Hematopoietic multipotent progenitor cell treated with erythropoietin and hydrocortisone succinate and interleukin-3 and kit ligand, for 8 days (in vitro differentiated cells): Measurements from ENCODE around the gene DACT2.
"Not testable (repeated sequence)": the region's sequence is repeated elsewhere in the genome, so short reads cannot be mapped to it uniquely, and the experiment has no call there.

Source experiments
- DNase-seq: peaks from one replicate; pipeline ENCODE4 v3.0.0-alpha.2; 2015

Gene DACT2, protein sequence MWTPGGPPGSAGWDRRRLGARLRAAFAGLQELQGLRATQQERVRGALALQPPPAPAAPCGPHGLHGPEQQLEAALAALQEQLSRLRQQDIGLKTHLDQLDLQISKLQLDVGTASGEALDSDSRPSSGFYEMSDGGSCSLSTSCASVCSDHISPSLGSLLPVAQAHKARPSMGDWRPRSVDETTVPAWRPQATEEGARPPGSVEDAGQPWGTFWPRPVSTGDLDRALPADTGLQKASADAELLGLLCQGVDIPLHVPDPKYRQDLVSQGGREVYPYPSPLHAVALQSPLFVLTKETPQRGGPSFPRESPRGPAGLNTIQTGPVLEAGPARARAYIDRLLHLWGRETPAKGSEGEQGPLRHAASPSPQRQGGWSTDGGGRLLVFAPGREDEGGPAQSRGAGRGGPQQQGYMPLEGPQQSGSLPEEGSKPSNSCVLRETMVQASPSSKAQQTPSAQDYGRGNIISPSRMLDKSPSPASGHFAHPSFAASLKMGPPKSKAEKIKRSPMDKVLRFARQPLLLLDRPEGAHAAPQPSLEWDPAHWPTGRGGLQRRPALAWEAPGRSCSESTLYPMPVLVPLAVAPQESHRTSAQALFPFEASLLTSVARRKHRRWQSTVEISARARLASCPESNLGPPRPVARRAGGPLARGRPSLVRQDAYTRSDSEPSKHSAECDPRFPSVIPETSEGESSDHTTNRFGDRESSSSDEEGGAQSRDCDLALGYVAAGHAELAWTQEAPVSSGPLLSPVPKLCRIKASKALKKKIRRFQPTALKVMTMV

DNA sequence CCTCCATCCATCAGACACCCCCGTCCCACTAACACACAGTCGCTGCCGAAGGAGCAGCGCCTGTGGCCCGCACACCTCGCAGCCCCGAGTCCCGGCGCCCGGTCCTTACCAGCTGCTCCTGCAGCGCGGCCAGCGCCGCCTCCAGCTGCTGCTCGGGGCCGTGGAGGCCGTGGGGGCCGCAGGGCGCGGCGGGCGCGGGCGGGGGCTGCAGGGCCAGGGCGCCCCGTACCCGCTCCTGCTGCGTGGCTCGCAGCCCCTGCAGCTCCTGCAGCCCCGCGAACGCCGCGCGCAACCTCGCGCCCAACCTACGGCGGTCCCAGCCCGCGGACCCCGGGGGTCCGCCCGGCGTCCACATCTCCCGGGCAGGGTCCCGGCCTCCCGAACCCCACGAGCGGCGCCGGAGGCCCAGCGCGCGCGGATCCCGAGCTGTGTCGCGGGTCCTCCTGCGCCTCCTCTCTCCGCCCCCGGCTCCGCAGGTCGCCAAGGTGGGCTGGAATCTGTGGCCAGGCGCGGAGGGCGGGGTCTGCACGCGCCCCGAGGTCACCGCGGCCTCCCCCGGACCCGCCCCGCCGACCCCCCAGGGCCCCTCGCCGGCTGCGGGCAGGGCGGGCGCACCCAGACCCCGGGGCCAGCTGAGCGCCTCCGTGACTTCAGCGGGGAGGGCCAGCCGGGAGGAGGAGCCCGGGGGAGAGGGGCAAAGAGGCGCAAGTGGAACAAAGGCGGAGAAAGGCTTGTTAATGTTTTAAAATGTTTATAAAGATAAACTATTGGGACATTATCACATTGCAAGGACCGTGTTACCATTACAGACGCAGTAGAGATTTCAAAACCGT is at the start of gene DACT2:
Gene DACT2, minus strand, starts transcription at position 499 of the 833 bp plus-strand sequence. Its CDS starts 144 bp downstream, at position 355.
- no peak for DNase-seq

DNA sequence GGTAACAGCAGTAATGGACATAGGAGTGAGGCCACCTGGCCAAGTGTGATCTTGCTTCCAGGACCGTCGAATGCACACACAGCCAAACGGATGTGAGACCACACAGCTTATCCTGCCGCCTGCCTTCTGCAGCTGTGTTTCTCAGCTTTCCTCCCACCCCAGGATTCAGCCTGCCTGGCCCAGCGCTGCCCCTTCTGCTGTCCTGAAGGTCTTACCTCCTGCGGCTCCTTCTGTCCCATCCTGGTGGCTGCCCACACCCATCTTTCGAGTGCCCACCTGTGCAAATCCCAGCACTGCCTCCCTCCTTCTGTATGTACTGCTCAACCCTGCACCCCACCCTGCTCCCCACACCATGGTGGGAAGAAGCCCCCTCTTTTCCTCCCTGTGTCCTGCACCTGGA is 49.4 kb upstream of the DACT2 start:
- no peak for DNase-seq

DNA sequence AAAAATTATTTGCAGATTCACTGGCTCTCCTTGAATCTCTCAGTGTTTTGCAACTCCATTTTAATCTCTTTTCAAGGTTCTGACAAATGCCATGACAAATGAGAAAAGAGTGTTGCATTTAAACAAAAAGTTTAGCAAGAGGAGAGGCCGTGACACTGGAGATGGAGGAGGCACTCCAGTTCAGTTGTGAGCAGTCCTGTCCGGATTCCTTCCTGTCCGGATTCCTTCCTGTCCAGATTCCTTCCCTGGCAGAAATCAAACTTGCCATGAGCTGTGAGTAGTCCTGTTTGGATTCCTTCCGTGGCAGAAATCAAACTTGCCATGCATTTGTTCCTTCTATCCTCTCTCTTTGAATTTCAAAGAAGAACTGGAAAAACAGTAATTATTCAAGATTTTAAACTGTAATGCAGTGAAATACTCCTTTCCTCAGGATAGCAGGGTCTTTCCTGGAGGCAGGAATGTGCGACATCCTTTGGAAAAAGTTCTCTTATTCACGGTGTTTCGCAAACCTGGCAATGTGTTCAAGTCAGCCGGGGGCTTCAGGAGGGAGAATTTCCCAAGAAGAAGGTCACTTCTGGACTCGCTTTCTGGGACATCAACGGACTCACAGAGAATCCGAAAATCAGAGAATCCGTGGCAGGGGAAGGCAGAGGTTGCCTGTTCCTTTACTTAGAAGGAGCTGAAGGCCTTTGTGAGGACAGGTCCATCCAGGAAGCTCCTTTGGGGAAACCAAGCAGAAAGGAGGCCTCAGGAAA is 48.7 kb upstream of the DACT2 start:
- DNase-seq = no peak

DNA sequence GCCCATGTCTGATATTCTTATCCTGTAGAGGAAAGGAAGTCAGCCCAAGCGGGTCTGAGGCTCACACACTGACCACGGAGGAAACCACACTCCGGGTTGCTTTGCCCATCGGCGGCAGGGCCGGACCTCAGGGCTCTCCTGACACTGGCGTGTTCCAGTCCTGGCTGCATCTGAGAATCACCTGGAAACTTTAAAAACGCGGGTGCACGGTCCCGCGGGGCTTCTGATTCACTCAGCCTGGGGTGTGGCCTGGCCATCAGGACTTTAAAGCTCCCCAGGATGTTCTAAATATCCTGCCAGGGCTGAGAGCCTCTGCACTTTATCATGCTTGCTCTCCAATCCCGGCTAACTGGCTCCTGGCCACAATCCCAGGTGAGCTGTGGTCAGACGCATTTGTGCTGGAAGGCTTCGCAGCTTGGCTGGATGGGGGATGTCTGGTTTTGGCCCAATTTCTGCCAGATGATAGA is 47.7 kb upstream of the DACT2 start:
- no peak for DNase-seq

DNA sequence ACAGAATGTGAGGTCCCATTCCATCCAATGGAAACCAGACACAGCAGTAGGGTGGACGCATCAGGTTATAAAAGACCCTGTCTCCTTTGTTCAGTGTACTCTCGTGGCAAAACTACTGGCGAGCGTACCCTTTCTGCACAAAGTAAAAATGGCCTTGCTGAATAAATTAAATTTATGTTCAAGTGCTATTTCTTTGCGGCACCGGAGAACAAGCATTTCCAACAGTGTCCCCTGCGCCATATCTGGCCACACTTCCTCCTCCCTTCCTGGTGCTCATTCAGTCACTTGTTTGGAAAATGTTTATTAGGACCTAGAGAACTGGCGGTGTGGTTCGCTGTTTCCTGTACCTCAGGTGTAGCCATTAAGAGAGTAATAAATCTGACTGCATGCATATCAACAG is 46.9 kb upstream of the DACT2 start:
- no peak for DNase-seq

DNA sequence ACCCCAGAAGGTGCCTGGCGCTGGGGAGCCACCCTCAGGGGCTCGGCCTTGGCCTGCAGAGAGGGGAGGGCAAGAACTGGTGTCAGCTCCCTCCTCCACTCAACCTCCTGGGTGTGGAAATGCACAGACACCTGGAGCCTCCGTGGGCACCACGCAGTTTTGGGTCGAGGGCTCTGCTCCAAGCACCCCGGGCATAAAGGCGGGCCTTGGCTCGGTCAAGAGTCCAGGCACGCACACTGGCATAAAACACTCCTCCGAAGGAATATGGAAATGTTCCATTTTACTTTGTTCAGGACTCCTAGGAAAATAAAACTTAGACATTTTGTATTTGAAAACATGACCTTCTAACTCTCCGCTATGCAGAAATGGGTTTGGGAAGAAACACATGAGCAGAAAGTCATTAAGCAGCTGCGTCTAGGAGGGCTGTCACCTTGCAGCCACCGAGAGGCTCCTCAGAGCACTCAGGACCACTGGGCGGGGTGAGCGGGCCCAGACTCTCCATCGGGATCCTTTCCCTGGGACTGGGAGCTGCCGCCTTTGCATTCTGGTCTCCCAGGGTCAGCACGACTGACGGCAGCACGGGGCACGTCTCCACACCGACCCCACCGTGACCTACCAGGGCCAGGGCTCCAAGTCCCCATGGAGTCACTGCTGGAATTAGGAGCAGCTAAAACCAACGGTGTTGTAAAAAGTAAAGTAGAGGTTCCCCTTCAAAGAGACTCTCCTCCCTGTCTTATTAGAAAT is 46.0 kb upstream of the DACT2 start:
- no peak for DNase-seq

DNA sequence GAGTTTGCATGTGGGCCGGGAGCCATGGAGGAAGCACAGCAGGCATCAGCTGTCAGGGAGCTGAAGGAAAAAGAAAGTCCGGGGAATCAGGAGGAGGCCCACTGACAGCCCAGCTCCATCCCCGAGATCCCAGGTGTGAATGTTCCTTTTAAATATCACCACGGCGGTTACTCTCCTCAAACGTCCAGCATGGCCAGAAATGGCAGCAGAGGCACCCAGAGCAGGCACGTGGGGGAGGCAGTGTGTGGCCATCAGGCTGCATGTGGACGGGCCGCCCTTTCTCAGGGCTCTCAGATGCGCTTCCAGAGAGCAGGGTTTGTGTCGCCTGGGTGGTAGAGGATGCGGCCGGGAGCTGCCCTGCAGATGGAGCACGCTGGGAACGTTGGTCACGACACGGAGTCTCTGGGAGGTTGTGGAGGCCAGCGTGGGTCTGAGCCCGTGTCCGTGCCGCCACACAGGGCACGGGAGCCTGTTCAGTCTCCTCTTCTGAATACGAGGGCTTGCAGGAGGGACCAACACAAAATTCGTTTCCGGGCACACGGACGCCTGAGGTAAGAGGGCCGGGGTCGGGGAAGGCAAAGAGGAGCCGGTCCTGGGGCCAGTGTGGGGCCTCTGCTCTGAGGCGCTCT is 45.3 kb upstream of the DACT2 start:
- DNase-seq = no peak

DNA sequence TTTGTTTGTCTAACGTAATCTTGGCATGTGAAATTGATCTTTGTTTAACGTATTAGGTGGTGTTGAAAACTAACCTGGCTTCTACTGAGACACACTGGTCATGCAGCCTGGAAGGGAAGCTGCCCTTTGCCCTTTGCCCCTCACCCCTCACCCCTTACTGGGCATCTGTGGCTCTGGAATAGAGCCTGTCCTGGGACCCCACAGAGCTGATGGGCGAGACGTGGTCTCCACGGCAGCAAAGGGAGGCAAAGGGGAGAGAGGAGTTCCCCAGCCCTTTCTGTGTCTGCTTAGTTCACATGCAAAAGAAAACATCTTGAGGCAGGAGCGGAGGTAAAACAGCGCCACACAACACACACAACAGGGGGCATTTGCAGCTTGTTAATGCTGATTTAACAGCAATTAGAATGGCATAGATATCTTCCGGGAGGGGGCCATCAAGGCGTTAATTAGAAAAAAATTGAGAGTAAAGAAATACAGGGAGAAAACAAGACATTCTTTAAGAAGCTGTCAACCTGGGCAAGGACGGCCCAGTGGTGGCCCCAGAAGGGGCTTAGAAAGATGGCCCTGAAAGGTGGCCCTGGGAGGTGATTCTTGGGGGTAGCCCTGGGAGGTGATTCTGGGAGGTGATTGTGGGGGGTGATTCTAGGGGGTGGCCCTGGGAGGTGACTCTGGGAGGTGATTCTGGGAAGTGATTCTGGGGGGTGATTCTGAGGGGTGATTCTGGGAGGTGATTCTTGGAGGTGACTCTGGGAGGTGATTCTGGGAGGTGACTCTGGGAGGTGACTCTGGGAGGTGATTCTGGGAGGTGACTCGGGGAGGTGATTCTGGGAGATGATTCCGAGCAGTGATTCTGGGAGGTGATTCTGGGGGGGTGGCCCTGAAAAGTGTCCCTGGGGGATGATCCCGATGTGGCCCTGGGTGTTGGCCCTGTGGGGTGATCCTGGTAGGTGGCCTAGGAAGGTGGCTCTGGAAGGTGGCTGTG is 44.5 kb upstream of the DACT2 start:
- no peak for DNase-seq

DNA sequence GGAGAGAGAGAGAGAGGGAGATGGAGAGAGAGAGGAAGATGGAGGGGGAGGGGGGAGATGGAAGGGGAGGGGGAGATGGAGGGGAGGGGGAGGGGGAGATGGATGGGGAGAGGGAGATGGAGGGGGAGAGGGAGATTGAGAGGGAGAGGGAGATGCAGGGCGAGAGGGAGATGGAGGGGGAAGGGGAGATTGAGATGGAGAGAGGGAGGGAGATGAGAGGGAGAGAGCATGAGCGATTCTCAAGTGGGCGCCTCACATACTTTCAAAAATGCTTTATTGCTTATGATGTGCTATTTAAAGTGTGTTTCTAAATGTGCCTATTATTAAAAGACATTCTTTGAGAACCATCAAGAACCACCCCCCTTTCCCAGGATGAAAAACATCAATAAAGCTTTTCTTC is 43.7 kb upstream of the DACT2 start:
- DNase-seq = no peak

DNA sequence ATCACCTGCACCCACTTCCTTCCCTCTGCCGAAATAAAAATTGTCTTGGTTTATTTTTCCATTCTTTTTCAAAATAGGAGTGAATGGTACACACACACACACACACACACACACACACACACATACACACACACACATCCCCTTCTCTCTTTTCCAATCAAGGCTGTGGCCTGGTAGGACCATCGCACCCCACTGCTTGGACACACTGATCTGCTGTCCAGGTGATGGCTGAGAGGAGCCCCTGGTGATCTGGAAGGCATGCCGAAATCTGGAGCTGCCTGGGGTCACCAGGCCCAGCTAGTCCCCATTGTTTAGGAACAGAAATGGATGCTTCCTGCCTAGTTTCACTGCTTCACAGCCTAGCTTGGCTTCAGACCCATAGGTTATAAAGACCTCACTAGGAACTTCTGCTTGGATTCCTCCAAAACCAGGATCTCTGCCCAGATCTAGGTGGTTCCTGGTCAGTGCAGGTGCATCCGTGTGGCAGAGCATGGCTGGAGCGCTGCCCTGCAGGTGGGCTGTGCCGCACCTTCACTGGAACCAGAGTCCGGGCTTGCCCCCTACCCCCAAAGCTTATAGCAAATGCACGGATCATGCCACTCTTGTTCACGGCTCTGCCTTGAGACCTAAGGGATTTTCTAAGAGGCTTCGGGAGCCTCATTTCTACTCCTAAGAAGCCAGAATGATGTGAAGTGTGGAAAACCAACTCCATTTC is 42.9 kb upstream of the DACT2 start:
- DNase-seq = no peak

DNA sequence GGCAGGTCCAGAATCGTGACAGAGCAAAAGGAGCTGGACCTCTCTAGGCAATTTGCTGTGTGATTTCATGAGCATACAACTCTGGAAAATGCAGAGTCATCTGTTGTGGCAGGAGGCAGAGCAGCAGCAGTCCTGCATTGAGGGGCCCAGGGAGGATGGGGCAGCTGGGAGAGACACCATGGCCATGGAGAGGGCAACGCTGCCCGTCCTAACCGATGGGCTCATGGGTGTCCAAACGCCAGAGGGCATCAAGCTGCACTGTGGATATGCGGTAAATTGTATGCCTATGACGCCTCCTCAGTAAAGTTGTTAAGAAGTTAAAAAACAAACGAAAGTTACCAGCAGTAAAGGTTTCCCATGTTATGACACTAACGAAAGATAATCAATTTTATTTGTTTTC is 42.2 kb upstream of the DACT2 start:
- no peak for DNase-seq

DNA sequence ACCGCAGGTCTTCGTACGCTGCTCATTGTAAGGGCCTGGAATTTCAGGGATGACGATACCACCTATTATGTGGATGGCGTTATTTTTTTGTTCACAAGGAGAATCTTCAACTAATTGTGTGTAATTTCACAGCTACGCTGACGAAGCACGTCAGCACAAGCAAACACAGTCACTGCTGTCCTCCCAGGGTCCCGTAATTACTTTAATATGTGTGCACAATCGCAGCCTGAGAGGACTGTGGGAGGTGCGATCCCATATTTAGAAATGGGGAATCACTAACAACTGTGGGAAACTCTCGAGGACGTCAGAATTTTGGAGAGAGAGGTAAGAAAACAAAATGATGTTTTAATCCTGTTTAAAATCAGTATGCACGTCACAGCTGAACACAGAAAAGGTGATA is 40.2 kb upstream of the DACT2 start:
- no peak for DNase-seq

DNA sequence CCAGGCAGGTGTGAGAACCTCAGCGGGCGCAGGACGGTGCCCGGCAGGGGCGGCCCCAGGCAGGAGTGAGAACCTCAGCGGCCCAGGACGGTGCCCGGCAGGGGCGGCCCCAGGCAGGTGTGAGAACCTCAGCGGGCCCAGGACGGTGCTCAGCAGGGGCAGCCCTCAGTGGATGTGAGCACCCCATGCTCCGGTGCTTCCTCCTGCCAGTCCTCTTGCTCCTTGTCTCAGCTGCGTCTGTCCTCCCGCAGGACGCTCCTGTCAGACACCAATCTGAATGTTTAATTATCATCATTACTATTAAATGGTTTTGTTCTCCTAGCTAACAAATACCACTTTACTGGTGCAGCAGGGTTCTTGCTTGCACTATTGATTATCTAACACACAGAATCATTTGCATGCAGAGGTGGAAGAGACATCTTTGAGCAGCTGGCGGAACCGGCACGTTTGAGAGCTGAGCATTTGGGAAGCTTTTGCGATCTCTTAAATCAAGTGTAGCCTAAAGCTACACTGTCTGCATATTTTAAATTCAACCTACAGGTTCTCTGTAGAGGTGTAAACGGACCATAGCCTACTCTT is 39.4 kb upstream of the DACT2 start:
- DNase-seq = no peak

DNA sequence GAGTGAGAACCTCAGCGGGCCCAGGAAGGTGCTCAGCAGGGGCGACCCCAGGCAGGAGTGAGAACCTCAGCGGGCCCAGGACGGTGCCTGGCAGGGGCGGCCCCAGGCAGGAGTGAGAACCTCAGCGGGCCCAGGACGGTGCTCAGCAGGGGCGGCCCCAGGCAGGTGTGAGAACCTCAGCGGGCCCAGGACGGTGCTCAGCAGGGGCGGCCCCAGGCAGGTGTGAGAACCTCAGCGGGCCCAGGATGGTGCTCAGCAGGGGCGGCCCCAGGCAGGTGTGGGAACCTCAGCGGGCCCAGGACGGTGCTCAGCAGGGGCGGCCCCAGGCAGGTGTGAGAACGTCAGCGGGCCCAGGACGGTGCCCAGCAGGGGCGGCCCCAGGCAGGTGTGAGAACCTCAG is 37.3 kb upstream of the DACT2 start:
- not testable (repeated sequence) for DNase-seq

DNA sequence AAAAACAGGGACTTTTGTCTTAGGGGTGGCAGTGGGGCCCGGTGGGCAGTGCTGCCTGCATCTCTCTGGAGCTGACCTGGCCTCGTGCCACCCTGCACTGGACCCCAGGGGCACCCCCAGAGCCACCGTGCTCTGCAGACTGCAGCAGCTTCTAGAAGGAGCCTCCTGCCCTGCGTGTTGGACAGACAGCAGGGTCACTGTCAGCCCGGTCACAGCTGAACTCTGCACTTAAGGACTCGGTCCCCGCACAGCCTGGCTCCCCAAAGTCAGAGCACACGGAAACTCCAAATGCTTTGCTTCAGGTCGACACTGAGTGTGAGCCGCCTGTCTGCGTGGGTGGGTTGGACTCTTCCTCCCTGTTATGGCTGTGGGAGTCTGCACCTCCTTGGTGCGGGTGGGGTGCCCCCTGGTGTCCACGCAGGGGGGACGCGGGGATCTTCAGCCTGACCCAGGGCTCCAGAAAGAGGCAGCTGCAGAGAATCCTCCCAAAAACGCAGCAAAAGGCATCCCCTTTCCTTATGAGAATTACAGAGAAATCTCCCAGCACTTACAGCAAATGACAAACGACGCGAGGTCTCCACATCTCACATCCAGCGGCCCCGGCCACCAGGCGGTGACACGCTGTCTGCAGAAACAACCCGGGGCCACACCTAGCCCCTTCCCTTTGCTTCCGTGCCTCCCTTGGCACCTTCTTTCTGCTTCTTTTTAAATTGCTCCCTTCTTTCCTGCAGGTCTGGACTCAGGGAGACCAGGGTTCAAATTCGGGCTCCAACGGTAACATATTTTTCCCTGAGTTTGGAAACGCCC is 36.3 kb upstream of the DACT2 start:
- DNase-seq = peak; percentile 49

DNA sequence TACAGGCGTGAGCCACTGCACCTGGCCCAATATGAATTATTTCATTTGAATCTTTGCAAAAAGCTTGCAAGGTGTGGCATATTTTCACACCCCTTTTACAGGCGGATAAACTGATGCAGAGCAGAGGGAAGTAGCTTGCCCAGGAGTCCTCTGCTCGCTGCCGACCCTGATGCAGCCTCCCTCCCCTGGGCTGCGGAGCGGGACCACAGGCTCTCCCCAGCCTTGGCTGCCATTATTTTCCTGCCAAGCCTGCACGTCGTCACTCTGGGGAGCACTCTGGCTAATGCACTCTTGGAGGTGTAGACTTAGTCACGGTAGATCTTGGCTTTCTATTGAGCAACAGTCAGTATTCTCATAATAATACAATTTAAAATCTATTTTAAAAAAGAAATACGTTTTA is 34.8 kb upstream of the DACT2 start:
- DNase-seq = no peak

DNA sequence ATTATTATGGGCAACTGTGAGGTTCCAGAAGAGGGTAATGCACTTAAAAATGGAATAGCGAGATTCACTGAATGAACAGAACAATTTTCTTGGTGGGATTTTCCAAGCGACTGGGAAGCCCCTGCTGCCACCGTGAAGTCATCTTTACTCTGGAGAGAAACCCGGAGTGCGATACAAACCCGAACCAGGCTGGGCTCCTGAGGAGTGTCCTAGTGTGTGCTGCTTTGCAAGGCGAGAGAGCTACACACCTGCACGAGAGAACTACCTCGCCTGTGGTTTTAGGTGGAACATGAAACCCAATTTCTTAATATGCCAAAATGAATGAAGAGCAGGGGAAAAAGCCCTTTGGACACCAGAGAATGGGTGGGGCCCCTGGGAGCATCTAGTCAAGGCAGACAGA is 33.5 kb upstream of the DACT2 start:
- DNase-seq = no peak

DNA sequence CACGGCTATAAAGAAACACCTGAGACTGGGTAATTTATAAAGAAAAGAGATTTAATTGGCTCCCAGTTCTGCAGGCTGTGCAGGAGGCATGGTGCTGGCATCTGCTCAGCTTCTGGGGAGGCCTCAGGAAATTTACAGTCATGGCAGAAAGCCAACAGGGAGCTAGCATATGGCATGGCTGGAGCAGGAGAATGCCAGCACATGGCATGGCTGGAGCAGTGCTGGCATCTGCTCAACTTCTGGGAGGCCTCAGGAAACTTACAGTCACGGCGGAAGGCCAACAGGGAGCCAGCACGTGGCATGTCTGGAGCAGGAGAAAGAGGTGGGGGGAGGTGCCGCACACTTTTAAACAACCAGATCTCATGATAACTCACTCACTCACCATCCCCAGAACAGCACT is 32.5 kb upstream of the DACT2 start:
- no peak for DNase-seq
